ENCODE results near the gene CPA4. TPM values are rescaled to one million over a fixed set of nuclear protein-coding genes. Genes with fewer than 3 reads are reported as not detected.

Gene CPA4
- total RNA-seq, 2 donors from 2014 or later = 0.22 to 4.1 TPM

GRCh38 chr7:130334274-130334673, 41.3 kb downstream of the CPA4 start:
- no peak overlapping the region for H3K27ac Mint-ChIP-seq
- peaks cover 4% of the 10 kb centered on the region for H3K27me3 Mint-ChIP-seq
- H3K4me3 Mint-ChIP-seq = no peak overlapping the region
- H3K4me1 Mint-ChIP-seq = no peaks in the 10 kb centered on the region
- H3K9me3 Mint-ChIP-seq = no peaks in the 10 kb centered on the region
- no peak for ATAC-seq (replicated peaks)
- no peaks in the 10 kb centered on the region for H3K36me3 Mint-ChIP-seq (ENCODE audit: low read depth)

- H3K4me3 Mint-ChIP-seq = no peak overlapping the region
- H3K4me1 Mint-ChIP-seq = no peaks in the 10 kb centered on the region
Observed at GRCh38 chr7:130337410-130337971, 44.5 kb downstream of the CPA4 start.

GRCh38 chr7:130338233-130338632, 45.3 kb downstream of the CPA4 start:
- H3K27me3 Mint-ChIP-seq = peaks cover 4% of the 10 kb centered on the region
- H3K27ac Mint-ChIP-seq = no peak overlapping the region
- no peaks in the 10 kb centered on the region for H3K36me3 Mint-ChIP-seq (ENCODE audit: low read depth)
- no peak for ATAC-seq (replicated peaks)
- no peaks in the 10 kb centered on the region for H3K4me1 Mint-ChIP-seq
- no peaks in the 10 kb centered on the region for H3K9me3 Mint-ChIP-seq
- no peak overlapping the region for H3K4me3 Mint-ChIP-seq

More at GRCh38 chr7:130337410-130337971, 44.5 kb downstream of the CPA4 start:
- no peak for ATAC-seq (replicated peaks)
- Mint-ChIP-seq H3K27me3 (peaks cover 4% of the 10 kb centered on the region), H3K27ac (peak overlapping the region; percentile 24), H3K9me3 (no peaks in the 10 kb centered on the region), H3K36me3 (ENCODE audit: low read depth) (no peaks in the 10 kb centered on the region)

GRCh38 chr7:130341882-130342281, 48.9 kb downstream of the CPA4 start:
- ATAC-seq (replicated peaks) = no peak
- Mint-ChIP-seq H3K9me3 (no peaks in the 10 kb centered on the region), H3K36me3 (ENCODE audit: low read depth) (no peaks in the 10 kb centered on the region), H3K27me3 (peaks cover 6% of the 10 kb centered on the region), H3K27ac (no peak overlapping the region), H3K4me1 (no peaks in the 10 kb centered on the region), H3K4me3 (no peak overlapping the region)

GRCh38 chr7:130342701-130343380, 49.9 kb downstream of the CPA4 start:
- no peak overlapping the region for H3K4me3 Mint-ChIP-seq
- H3K9me3 Mint-ChIP-seq = no peaks in the 10 kb centered on the region
- H3K27ac Mint-ChIP-seq = no peak overlapping the region
- ATAC-seq (replicated peaks) = no peak
- no peaks in the 10 kb centered on the region for H3K4me1 Mint-ChIP-seq
- peaks cover 11% of the 10 kb centered on the region for H3K27me3 Mint-ChIP-seq
- H3K36me3 Mint-ChIP-seq (ENCODE audit: low read depth) = no peaks in the 10 kb centered on the region

- no peaks in the 10 kb centered on the region for H3K36me3 Mint-ChIP-seq (ENCODE audit: low read depth)
- no peak within 1 kb of the TSS for H3K4me3 Mint-ChIP-seq
- no peaks in the 10 kb centered on the region for H3K9me3 Mint-ChIP-seq
- H3K27me3 Mint-ChIP-seq = peaks cover 16% of the 10 kb centered on the region
- H3K4me1 Mint-ChIP-seq = no peaks in the 10 kb centered on the region
- no peak for ATAC-seq (replicated peaks)
- no peak within 1 kb of the TSS for H3K27ac Mint-ChIP-seq
Observed at GRCh38 chr7:130344271-130344866, 51.4 kb downstream of the CPA4 start, which contains the start of gene CPA5. Gene CPA5 (plus strand): TSS chr7:130344816. CDS start chr7:130346486, 1,670 bp downstream.

- Mint-ChIP-seq H3K4me3 (no peak overlapping the region), H3K27me3 (peaks cover 16% of the 10 kb centered on the region), H3K36me3 (ENCODE audit: low read depth) (no peaks in the 10 kb centered on the region), H3K4me1 (no peaks in the 10 kb centered on the region), H3K9me3 (no peaks in the 10 kb centered on the region), H3K27ac (no peak overlapping the region)
- no peak for ATAC-seq (replicated peaks)
Observed at GRCh38 chr7:130345136-130345535, 52.2 kb downstream of the CPA4 start.

GRCh38 chr7:130345725-130346124, 52.8 kb downstream of the CPA4 start:
- Mint-ChIP-seq H3K9me3 (no peaks in the 10 kb centered on the region), H3K4me1 (peaks cover 3% of the 10 kb centered on the region), H3K27me3 (peaks cover 16% of the 10 kb centered on the region), H3K36me3 (ENCODE audit: low read depth) (no peaks in the 10 kb centered on the region), H3K27ac (no peak overlapping the region), H3K4me3 (no peak overlapping the region)
- ATAC-seq (replicated peaks) = no peak

GRCh38 chr7:130346177-130346905, 53.4 kb downstream of the CPA4 start:
- ATAC-seq (replicated peaks) = no peak
- Mint-ChIP-seq H3K27ac (no peak overlapping the region), H3K9me3 (no peaks in the 10 kb centered on the region), H3K27me3 (peaks cover 17% of the 10 kb centered on the region), H3K4me3 (no peak overlapping the region), H3K36me3 (ENCODE audit: low read depth) (no peaks in the 10 kb centered on the region), H3K4me1 (peaks cover 9% of the 10 kb centered on the region)

GRCh38 chr7:130346941-130347340, 54.0 kb downstream of the CPA4 start:
- H3K36me3 Mint-ChIP-seq (ENCODE audit: low read depth) = no peaks in the 10 kb centered on the region
- no peak overlapping the region for H3K4me3 Mint-ChIP-seq
- no peak for ATAC-seq (replicated peaks)
- H3K9me3 Mint-ChIP-seq = no peaks in the 10 kb centered on the region
- H3K4me1 Mint-ChIP-seq = peaks cover 15% of the 10 kb centered on the region
- H3K27me3 Mint-ChIP-seq = peaks cover 23% of the 10 kb centered on the region
- no peak overlapping the region for H3K27ac Mint-ChIP-seq

- Mint-ChIP-seq H3K27me3 (peaks cover 28% of the 10 kb centered on the region), H3K36me3 (ENCODE audit: low read depth) (no peaks in the 10 kb centered on the region), H3K27ac (peak overlapping the region; percentile 79), H3K4me1 (peaks cover 23% of the 10 kb centered on the region), H3K4me3 (peak overlapping the region; percentile 62), H3K9me3 (no peaks in the 10 kb centered on the region)
- peak; percentile 59 for ATAC-seq (replicated peaks)
Observed at GRCh38 chr7:130349911-130350782, 57.2 kb downstream of the CPA4 start.

- peak overlapping the region; percentile 79 for H3K27ac Mint-ChIP-seq
- H3K9me3 Mint-ChIP-seq = no peaks in the 10 kb centered on the region
- peak overlapping the region; percentile 62 for H3K4me3 Mint-ChIP-seq
- H3K4me1 Mint-ChIP-seq = peaks cover 23% of the 10 kb centered on the region
- peak; percentile 67 for ATAC-seq (replicated peaks)
- H3K36me3 Mint-ChIP-seq (ENCODE audit: low read depth) = no peaks in the 10 kb centered on the region
- peaks cover 26% of the 10 kb centered on the region for H3K27me3 Mint-ChIP-seq
Observed at GRCh38 chr7:130350945-130351790, 58.2 kb downstream of the CPA4 start.

- no peaks in the 10 kb centered on the region for H3K36me3 Mint-ChIP-seq (ENCODE audit: low read depth)
- peak overlapping the region; percentile 62 for H3K4me3 Mint-ChIP-seq
- H3K4me1 Mint-ChIP-seq = peaks cover 23% of the 10 kb centered on the region
- peak overlapping the region; percentile 79 for H3K27ac Mint-ChIP-seq
- peaks cover 26% of the 10 kb centered on the region for H3K27me3 Mint-ChIP-seq
- H3K9me3 Mint-ChIP-seq = no peaks in the 10 kb centered on the region
- ATAC-seq (replicated peaks) = no peak
Observed at GRCh38 chr7:130351791-130352090, 58.8 kb downstream of the CPA4 start.

Data from activated T-helper 17 cell treated with anti-CD3 and anti-CD28 coated beads, Interleukin-2, amount 50 U/mL, for 72 hours (primary cell).